ENCODE measurements around the gene KBTBD13.
"Not testable (repeated sequence)": the region's sequence is repeated elsewhere in the genome, so short reads cannot be mapped to it uniquely, and the experiment has no call there.

The KBTBD13 gene

DNA sequence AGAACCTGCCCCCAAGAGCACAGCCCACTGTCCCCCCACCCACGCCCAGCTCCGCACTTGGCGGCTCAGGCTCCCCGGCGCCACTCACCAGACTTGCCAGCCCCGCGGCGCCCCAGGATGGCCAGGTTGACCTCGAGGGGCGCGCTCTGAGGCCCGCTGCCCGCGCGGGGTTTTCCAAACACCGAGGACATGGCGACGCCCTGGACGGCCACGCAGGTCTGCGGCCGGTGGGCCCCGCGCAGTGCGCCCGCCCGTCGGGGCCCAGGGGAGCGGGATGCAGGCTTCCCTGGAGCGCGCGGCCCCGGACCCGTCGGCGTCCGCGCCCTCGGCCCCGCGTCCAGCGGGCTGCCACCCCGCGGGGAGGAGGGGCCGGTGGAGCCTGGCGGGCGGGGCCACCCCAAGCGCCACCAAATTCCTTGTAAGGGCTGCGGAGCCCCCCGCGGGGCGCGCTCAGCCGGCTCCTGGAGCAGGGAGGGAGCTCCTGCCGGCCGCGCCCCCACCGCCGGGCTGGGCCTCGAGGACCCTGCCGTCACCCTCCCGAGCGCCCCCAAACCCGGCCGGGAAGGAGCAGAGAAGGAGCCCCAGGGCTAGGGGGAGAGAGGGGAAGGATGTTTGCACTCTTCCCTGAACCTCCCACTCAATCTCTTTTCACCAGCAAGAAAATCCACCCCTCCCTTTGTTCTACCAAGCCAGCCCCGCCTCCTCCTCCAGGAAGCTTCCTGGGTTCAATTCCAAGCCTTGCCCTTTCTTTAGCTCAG lies 8.7 kb upstream of the KBTBD13 start, which contains the start of gene RASL12:
Gene RASL12, minus strand, starts transcription at position 347 of the 758 bp plus-strand sequence. Its CDS starts 156 bp downstream, at position 191.
- Histone ChIP-seq H2AFZ (ENCODE audit: low read depth, low read length) (no peak within 1 kb of the TSS), H3K4me1 (ENCODE audit: insufficient read depth, low read length) (no peaks in the 10 kb centered on the region), H3K9me3 (ENCODE audit: low read length) (no peaks in the 10 kb centered on the region), H3K4me3 (ENCODE audit: low read length) (no peak within 1 kb of the TSS), H3K36me3 (ENCODE audit: insufficient read depth, low read length) (no peaks in the 10 kb centered on the region), H3K27me3 (ENCODE audit: insufficient read depth, low read length) (peaks cover 35% of the 10 kb centered on the region)

GRCh38 chr15:65068403-65068788 lies 8.2 kb upstream of the KBTBD13 start:
- peaks cover 35% of the 10 kb centered on the region for H3K27me3 ChIP-seq (ENCODE audit: insufficient read depth, low read length)
- H3K9me3 ChIP-seq (ENCODE audit: low read length) = no peaks in the 10 kb centered on the region
- H2AFZ ChIP-seq (ENCODE audit: low read depth, low read length) = no peak overlapping the region
- H3K4me3 ChIP-seq (ENCODE audit: low read length) = no peak overlapping the region
- no peaks in the 10 kb centered on the region for H3K36me3 ChIP-seq (ENCODE audit: insufficient read depth, low read length)
- no peaks in the 10 kb centered on the region for H3K4me1 ChIP-seq (ENCODE audit: insufficient read depth, low read length)

GRCh38 chr15:65069179-65069578 lies 7.4 kb upstream of the KBTBD13 start:
- Histone ChIP-seq H2AFZ (ENCODE audit: low read depth, low read length) (no peak overlapping the region), H3K4me3 (ENCODE audit: low read length) (no peak overlapping the region), H3K27me3 (ENCODE audit: insufficient read depth, low read length) (peaks cover 35% of the 10 kb centered on the region), H3K36me3 (ENCODE audit: insufficient read depth, low read length) (no peaks in the 10 kb centered on the region), H3K4me1 (ENCODE audit: insufficient read depth, low read length) (no peaks in the 10 kb centered on the region), H3K9me3 (ENCODE audit: low read length) (no peaks in the 10 kb centered on the region)

DNA sequence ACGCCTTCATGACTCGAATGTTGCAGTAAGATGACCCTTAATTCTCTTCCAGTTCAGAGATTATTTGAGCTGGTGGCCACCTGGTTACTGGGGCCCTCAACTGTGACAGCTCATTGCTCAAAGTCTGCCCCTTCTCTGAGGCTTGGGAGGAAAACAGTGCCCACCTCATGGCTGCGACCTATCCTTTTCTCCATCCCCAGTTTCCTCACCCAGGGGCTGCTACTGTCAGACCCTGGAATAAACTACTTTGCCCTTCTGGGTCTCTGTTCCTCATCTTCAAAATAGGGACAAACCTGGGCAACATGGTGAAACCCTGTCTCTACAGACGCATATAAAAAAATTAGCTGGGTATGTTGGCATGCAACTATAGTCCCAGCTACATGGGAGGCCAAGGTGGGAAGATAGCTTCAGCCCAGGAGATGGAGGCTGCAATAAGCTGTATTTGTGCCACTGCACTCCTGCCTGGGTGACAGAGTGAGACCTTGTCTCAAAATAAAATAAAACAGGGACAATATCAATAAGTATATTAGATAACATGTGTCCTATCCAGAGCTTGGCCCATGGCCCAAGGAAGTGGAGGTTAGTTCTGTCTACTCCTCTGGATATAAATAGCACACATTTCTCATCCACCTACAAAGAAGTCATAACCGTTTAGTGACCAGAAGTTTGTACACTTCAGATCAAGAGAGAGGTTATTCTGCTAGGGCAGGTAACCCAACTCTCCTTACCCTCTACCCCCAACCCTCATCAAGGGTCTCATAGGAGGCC lies 6.6 kb upstream of the KBTBD13 start:
- Histone ChIP-seq H3K9me3 (ENCODE audit: low read length) (no peaks in the 10 kb centered on the region), H2AFZ (ENCODE audit: low read depth, low read length) (no peak overlapping the region), H3K4me3 (ENCODE audit: low read length) (no peak overlapping the region)

GRCh38 chr15:65071381-65071811 lies 5.2 kb upstream of the KBTBD13 start:
- no peak overlapping the region for H3K4me3 ChIP-seq (ENCODE audit: low read length)
- peaks cover 32% of the 10 kb centered on the region for H3K27me3 ChIP-seq (ENCODE audit: insufficient read depth, low read length)
- no peak overlapping the region for H2AFZ ChIP-seq (ENCODE audit: low read depth, low read length)

More for the DNA sequence above, 6.6 kb upstream of the KBTBD13 start:
- Histone ChIP-seq H3K36me3 (ENCODE audit: insufficient read depth, low read length) (no peaks in the 10 kb centered on the region), H3K4me1 (ENCODE audit: insufficient read depth, low read length) (no peaks in the 10 kb centered on the region), H3K27me3 (ENCODE audit: insufficient read depth, low read length) (peaks cover 35% of the 10 kb centered on the region)

DNA sequence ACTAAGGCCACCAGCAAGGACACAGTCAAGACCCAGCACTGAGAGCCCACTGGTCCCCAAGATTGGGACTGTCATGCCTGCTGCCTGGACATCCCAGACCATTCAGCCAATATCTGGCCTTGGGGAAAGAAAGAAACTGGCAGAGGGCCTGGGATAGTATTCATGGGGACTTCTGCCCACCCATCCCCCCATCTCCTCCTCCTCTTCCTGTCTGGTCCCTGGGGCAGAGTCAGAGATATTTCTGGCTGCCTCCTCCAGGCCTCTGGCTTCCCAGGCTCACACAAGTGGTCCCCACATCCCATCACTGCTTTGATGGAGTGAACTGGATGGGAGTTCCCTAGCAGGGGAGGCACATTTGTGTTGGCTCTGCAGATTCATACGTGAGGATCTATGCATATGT lies 4.5 kb upstream of the KBTBD13 start:
- H3K9me3 ChIP-seq (ENCODE audit: low read length) = no peaks in the 10 kb centered on the region
- H3K27me3 ChIP-seq (ENCODE audit: insufficient read depth, low read length) = peaks cover 27% of the 10 kb centered on the region
- no peaks in the 10 kb centered on the region for H3K4me1 ChIP-seq (ENCODE audit: insufficient read depth, low read length)
- H2AFZ ChIP-seq (ENCODE audit: low read depth, low read length) = no peak overlapping the region
- no peaks in the 10 kb centered on the region for H3K36me3 ChIP-seq (ENCODE audit: insufficient read depth, low read length)
- no peak overlapping the region for H3K4me3 ChIP-seq (ENCODE audit: low read length)

More at GRCh38 chr15:65071381-65071811, 5.2 kb upstream of the KBTBD13 start:
- no peaks in the 10 kb centered on the region for H3K9me3 ChIP-seq (ENCODE audit: low read length)
- no peaks in the 10 kb centered on the region for H3K36me3 ChIP-seq (ENCODE audit: insufficient read depth, low read length)
- H3K4me1 ChIP-seq (ENCODE audit: insufficient read depth, low read length) = no peaks in the 10 kb centered on the region

DNA sequence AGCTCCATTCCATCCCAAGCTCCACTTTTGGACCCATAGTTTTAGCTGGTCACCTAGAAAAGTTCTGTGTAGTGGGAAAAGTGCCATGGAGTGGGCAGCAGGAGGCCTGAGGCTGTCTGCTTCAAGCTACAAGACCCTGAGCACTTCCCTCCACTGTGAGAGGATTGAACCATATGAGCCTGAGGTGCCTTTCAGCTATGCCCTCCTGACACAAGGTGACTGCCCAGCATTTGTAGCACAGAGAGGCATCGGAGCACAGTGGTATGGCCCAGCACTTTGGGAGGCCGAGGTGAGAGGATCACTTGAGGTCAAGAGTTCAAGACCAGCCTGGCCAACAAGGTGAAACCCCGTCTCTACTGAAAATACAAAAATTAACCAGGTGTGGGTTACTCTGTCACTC lies 3.9 kb upstream of the KBTBD13 start:
- H3K4me3 ChIP-seq (ENCODE audit: low read length) = no peak overlapping the region
- no peaks in the 10 kb centered on the region for H3K36me3 ChIP-seq (ENCODE audit: insufficient read depth, low read length)
- peaks cover 22% of the 10 kb centered on the region for H3K27me3 ChIP-seq (ENCODE audit: insufficient read depth, low read length)
- no peak overlapping the region for H2AFZ ChIP-seq (ENCODE audit: low read depth, low read length)
- H3K9me3 ChIP-seq (ENCODE audit: low read length) = peaks cover 1% of the 10 kb centered on the region
- no peaks in the 10 kb centered on the region for H3K4me1 ChIP-seq (ENCODE audit: insufficient read depth, low read length)

GRCh38 chr15:65074946-65075345 lies 1.6 kb upstream of the KBTBD13 start:
- not testable (repeated sequence) for H3K4me3 ChIP-seq (ENCODE audit: low read length); H3K9me3 ChIP-seq (ENCODE audit: low read length); H3K4me1 ChIP-seq (ENCODE audit: insufficient read depth, low read length); H3K36me3 ChIP-seq (ENCODE audit: insufficient read depth, low read length); H3K27me3 ChIP-seq (ENCODE audit: insufficient read depth, low read length); H2AFZ ChIP-seq (ENCODE audit: low read depth, low read length)

DNA sequence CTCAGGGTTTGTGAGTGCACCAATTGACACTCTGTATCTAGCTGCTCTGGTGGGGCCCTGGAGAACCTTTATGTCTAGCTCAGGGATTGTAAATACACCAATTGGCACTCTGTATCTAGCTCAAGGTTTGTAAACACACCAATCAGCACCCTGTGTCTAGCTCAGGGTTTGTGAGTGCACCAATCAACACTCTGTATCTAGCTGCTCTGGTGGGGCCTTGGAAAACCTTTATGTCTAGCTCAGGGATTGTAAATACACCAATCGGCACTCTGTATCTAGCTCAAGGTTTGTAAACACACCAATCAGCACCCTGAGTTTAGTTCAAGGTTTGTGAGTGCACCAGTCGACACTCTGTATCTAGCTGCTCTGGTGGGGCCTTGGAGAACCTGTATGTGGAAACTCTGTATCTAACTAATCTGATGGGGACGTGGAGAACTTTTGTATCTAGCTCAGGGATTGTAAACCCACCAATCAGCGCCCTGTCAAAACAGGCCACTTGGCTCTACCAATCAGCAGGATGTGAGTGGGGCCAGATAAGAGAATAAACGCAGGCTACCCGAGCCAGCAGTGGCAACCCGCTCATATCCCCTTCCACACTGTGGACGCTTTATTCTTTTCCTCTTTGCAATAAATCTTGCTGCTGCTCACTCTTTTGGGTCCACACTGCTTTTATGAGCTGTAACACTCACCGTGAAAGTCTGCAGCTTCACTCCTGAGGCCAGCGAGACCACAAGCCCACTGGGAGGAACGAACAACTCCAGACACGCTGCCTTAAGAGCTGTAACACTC lies 745 bp upstream of the KBTBD13 start:
- H3K36me3 ChIP-seq (ENCODE audit: insufficient read depth, low read length); H3K4me3 ChIP-seq (ENCODE audit: low read length); H2AFZ ChIP-seq (ENCODE audit: low read depth, low read length); H3K9me3 ChIP-seq (ENCODE audit: low read length); H3K4me1 ChIP-seq (ENCODE audit: insufficient read depth, low read length); H3K27me3 ChIP-seq (ENCODE audit: insufficient read depth, low read length): not testable (repeated sequence)

DNA sequence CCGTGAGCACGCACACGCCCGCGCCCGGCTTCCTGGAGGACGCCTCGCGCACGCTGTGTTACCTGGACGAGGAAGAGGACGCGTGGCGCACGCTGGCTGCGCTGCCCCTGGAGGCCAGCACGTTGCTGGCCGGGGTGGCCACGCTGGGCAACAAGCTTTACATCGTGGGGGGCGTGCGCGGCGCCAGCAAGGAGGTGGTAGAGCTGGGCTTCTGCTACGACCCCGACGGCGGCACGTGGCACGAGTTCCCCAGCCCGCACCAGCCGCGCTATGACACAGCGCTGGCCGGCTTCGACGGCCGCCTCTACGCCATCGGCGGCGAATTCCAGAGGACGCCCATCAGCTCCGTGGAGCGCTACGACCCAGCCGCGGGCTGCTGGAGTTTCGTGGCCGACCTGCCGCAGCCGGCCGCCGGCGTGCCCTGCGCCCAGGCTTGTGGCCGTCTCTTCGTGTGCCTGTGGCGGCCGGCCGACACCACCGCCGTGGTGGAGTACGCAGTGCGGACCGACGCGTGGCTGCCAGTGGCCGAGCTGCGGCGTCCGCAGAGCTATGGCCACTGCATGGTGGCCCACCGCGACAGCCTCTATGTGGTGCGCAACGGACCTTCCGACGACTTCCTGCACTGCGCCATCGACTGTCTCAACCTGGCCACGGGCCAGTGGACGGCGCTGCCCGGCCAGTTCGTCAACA lies 890 bp downstream of the KBTBD13 start:
- H3K4me1 ChIP-seq (ENCODE audit: insufficient read depth, low read length) = peaks cover 8% of the 10 kb centered on the region
- H2AFZ ChIP-seq (ENCODE audit: low read depth, low read length) = no peak overlapping the region
- no peaks in the 10 kb centered on the region for H3K36me3 ChIP-seq (ENCODE audit: insufficient read depth, low read length)
- no peak overlapping the region for H3K4me3 ChIP-seq (ENCODE audit: low read length)
- H3K27me3 ChIP-seq (ENCODE audit: insufficient read depth, low read length) = no peaks in the 10 kb centered on the region
- H3K9me3 ChIP-seq (ENCODE audit: low read length) = peaks cover 3% of the 10 kb centered on the region

GRCh38 chr15:65077981-65078352 lies 1.4 kb downstream of the KBTBD13 start:
- no peaks in the 10 kb centered on the region for H3K36me3 ChIP-seq (ENCODE audit: insufficient read depth, low read length)
- no peak overlapping the region for H3K4me3 ChIP-seq (ENCODE audit: low read length)
- peaks cover 13% of the 10 kb centered on the region for H3K4me1 ChIP-seq (ENCODE audit: insufficient read depth, low read length)
- peaks cover 3% of the 10 kb centered on the region for H3K9me3 ChIP-seq (ENCODE audit: low read length)
- no peak overlapping the region for H2AFZ ChIP-seq (ENCODE audit: low read depth, low read length)
- no peaks in the 10 kb centered on the region for H3K27me3 ChIP-seq (ENCODE audit: insufficient read depth, low read length)

DNA sequence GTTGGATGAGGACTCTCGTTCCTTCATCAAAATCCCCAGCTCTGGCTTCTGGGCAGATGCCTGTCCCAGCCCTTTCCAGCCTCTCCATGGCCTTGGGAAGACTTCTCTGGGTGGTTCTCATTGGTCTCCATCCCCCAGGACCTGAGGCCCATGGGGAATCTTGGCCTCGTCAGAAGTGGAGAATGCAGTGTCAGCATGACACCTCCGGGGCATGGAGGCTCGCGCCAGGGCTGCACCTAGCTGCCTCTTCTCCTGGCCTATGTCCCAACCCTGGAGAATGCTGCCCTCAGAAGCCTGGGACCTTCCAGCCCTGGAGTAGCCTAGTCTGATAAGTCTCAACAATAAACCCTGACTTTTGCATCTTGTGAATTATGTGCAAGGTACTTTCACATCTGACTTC lies 3.0 kb downstream of the KBTBD13 start:
- H3K27me3 ChIP-seq (ENCODE audit: insufficient read depth, low read length) = no peaks in the 10 kb centered on the region
- no peak overlapping the region for H2AFZ ChIP-seq (ENCODE audit: low read depth, low read length)
- H3K9me3 ChIP-seq (ENCODE audit: low read length) = peaks cover 3% of the 10 kb centered on the region
- no peak overlapping the region for H3K4me3 ChIP-seq (ENCODE audit: low read length)
- peaks cover 29% of the 10 kb centered on the region for H3K4me1 ChIP-seq (ENCODE audit: insufficient read depth, low read length)
- no peaks in the 10 kb centered on the region for H3K36me3 ChIP-seq (ENCODE audit: insufficient read depth, low read length)

All from neuron (in vitro differentiated cells).